Kasumi-1 (cell line): ENCODE data around the gene BAZ2B.

Experiments
- DNase-seq, 2 experiments: peaks; one replicate each; lab custom pipeline; 2025; lab: John Stamatoyannopoulos, UW

BAZ2B gene

GRCh38 chr2:159573846-159574606, 42.3 kb downstream of the BAZ2B start:
- DNase-seq = peak in 1 of 2 experiments; percentile 23

DNA sequence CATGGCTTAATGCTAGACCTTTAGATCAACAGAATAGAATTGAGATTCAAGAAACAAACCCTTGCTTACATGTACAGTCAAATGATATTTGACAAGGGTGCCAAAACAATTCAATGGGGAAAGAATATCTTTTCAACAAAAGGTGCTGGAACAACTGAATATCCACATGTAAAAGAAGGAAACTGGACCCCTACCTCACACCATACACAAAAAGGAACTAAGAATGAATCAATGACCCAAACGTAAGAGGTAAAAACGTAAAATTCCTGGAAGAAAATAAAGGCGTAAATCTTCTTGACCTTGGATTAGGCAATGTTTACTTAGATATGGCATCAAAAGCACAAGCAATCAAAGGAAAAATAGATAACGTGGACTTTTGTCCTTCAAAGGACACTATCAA, 43.1 kb downstream of the BAZ2B start:
- DNase-seq = no peak

DNA sequence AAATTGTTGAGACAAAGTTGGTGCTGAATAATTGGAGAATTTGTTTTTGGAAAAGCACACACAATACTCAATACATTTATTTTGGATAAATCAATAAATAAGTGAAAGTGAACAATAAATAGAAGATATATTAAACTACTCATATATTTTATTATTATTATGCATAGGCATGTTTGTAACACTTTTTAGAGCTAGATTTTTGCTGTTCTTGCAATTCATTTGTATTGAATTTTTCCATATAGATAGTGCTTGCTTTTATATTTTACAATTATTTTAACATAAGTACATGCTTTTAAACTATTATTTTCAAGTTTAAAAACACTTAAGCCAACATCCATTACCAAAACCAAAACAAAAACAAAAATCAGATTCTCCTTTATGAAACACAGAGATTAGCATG, 43.9 kb downstream of the BAZ2B start:
- no peak for DNase-seq

DNA sequence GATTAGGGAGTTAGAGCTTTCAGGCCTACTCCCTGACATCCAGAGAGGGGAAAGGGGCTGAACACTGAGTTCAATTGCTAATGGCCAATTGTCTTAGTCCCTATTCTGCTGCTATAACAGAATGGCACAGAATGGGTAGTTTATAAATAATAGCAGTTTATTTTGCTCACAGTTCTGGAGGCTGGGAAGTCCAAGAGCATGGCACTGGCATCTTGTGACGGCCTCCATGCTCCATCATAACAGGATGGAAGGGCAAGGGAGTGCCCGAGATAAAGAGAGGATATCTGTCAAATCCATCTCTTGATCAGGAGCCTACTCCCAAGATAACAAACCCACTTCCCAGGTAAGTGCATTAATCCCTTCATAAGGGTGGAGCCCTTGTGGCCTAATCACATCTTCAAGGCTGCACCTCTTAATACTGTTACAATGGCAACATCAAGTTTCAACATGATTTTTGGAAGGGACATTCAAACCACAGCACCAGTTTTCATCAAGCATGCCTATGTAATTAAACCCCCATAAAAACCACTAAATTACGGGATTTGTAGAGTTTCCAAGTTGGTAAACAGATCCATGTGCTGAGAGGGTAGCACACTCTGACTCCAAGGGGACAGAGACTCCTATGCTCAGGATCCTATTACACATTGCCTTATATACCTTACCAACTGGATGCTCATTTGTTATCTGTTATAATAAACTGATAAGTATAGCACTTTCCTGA, 44.6 kb downstream of the BAZ2B start:
- no peak for DNase-seq

DNA sequence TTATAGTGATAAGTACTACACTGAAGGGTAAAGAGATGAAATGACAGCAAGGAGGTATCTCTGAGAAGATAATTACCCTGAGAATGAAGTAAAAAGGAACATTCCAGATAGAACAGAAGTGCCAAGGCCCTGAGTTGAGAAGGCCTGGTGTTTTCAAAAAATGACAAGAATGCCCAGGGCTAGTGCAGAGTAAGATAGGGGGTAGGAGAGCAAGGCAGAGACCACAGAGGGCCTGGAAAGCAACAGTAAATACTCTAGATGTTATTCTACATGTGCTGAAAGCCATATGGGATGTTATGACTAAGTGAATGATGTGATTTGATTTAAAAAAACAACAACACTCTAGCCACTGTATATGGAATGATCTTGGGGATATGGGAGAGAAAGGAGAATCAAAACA, 52.3 kb downstream of the BAZ2B start:
- no peak for DNase-seq

DNA sequence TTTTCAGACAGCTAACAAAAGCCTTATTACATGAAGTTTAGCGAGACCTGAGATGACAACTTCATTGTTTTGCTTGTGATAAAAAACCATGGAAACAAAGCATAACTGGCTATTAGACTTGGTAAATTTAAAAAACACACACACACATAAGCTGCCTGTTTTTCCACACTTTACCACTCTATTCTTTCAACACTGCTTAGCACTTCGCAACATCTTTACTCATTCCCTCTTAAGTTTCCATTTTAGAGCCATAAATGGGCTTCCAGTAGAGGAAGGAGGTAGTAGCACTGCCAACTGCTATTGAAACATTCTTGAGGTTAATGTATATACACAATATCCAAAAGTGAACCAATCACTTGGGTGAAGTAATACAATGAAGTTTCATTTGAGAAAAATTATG, 54.1 kb downstream of the BAZ2B start:
- DNase-seq = peak; percentile 24 to 31

DNA sequence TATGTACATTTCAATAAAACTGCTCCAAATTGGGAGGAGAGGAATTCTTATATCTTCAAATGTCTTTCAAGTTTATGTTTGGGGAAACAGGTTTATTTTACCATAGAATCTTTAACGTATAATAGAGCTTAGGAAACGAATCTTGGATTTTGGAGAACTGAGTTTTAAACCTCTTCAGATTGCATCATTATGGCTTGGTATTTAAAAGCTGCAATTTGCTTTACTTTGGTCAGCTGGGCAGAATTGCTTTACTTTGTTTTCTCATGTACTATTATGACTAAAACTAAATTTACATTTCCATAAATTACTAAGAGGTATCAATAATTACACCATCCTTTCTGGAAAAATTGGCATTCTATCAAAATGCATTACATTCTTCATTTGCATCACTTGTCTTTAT, 54.6 kb downstream of the BAZ2B start:
- DNase-seq = no peak

DNA sequence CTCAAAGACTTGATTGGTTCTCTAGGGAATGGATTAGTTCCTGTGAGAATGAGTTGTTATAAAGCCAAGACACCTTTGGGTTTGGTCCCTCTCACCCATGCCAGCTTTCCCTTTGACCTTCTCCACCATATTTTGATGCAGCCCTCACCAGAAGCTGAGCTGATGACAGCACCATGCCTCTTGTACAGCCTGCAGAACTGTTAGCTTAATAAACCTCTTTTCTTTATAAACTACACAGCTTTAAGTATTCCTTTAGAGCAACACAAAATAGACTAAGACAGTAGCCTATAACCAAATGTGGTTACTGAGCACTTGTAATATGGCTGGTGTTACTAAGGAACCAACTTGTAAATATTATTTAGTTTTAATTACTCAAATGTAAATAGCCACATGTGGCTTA, 55.1 kb downstream of the BAZ2B start:
- no peak for DNase-seq

- DNase-seq = no peak
Observed at GRCh38 chr2:159559034-159559433, 57.3 kb downstream of the BAZ2B start.

DNA sequence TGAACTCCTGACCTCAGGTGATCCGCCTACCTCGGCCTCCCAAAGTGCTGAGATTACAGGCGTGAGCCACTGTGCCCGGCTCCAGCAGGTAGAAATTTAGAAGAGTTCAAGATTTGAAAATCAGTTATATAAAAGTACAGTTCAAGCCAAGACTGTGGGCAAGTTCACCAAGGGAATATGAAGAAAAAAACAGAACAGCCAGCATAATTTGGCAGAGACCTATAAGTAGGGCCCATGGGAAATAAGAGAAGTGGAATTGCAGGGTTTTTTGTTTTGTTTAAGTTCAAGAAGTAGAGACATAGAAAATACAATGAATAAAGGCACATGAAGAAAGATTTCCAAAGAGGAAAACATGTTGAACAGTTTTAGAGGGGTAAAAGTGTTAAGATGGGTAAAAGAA, 57.9 kb downstream of the BAZ2B start:
- DNase-seq = no peak

DNA sequence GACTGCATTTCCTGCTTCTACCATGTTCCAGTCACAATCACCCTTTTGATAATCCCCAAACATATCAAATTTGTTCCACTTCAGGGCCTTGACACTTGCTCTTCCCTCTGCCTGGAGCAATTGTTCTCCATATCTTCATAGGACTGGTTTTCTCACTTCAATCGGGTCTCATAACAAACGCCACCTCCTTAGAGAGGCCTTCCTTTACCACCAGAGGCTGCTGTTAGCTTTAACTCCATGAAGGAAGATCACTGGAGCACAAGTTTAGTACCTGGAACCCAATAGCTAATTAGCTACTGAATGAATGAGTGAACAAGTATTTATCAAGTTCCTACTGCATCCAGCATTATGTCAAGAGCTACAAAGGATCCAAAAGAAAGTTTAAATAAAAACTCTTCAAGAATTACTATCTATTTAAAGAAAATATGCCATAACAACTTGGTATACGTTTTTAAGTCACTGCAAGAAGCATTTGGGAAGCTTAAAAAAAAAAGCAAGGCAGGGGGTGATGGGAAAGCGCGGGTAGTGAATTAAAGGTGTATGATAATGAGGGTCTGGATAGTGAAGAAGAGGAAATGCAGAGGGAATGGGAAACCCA, 58.8 kb downstream of the BAZ2B start:
- DNase-seq = peak; percentile 51 to 73

- no peak for DNase-seq
Observed at GRCh38 chr2:159555651-159556392, 60.5 kb downstream of the BAZ2B start.

DNA sequence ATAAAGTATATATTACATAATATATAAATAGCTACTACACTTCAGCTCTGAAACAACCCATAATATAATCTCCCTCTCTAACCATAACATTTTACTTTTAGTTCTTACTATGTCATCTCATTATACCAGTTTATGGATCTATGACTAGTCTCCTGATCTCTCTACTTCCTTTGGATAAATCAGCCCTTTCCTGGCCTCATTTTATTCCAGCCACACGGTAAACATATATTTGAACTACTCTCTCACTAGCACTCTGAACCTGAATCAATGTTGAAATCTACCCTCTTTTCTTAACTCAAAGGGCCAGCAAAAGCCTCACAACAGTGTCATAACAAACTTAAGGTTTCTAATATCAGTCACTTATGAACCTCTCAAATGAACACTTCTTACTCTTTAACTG, 62.6 kb downstream of the BAZ2B start:
- no peak for DNase-seq

- no peak for DNase-seq
Observed at GRCh38 chr2:159551806-159552205, 64.5 kb downstream of the BAZ2B start.

GRCh38 chr2:159550231-159550630, 66.1 kb downstream of the BAZ2B start:
- DNase-seq = no peak

- DNase-seq = peak; percentile 91 to 92
Observed at GRCh38 chr2:159549234-159549633, 67.1 kb downstream of the BAZ2B start.

DNA sequence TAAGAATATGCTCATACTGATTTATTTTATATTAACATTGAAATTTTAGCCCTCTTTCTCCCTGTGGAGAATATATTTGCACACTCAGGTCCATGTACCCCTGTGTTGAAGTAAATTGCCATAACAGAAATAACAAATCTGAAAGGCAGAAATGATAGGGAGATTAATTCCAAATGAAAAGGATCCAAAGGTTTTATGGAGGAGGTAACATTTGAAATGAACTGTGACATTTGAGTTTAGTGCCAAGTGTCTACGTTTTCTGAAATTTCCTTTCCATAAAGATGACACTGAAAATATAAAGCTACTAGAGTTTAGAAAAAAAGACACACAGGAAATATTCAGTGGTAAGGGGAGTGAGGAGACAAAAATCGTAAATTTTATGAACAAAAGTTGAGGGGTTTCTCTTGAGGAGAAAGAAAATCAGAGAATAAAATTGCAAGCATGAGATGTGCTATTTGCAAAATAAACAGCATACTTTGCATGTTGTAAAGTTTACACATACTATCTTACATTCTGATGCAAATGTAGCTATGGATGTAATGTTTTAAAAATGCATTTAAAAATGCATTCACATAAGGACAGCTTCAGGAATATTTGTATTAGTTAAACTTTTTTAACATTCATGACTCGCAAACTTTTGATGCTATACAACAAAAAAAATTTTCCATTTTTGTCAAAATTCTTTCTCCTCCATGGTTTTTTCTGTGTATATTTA, 69.5 kb downstream of the BAZ2B start:
- no peak for DNase-seq

GRCh38 chr2:159546039-159546438, 70.3 kb downstream of the BAZ2B start:
- no peak for DNase-seq

GRCh38 chr2:159545085-159545484, 71.3 kb downstream of the BAZ2B start:
- no peak for DNase-seq

- DNase-seq = no peak
Observed at GRCh38 chr2:159542101-159542500, 74.2 kb downstream of the BAZ2B start.

DNA sequence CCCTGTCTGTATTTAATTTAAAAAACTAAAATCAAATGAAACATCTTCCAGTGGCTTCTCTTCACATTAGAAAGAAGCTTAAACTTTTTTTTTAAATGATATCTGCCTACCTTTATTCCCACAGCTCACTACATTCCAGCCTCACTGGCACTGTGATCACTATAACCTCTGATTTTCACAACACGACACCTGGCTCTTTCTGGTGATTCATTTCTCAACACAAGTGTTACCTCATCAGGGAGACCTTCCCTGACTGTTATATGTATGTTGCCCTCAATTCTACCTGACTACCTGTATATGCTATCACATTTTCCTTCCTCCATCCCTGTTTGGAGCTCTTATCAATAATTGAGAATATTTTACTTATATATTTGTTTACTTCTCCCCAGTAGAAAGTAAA, 76.6 kb downstream of the BAZ2B start:
- DNase-seq = no peak

GRCh38 chr2:159538801-159539200, 77.5 kb downstream of the BAZ2B start:
- DNase-seq = no peak
